HEK293T (cell line): ENCODE data around the gene CYB5D1.
A peak's percentile ranks its signal among the peaks of the same experiment; 100 is the strongest.
"Not testable (repeated sequence)": the region's sequence is repeated elsewhere in the genome, so short reads cannot be mapped to it uniquely, and the experiment has no call there.

ENCODE experiments used
- CTCF ChIA-PET: fragments of 350-600 bp; formaldehyde crosslinking; extraction: SDS; loops from one replicate; lab custom pipeline; 2021; ENCODE audit warnings: antibody characterized with exemption, inconsistent platforms; lab: Yijun Ruan, JAX
- POLR2A ChIA-PET: fragments of 350-600 bp; formaldehyde crosslinking; extraction: SDS; loops from one replicate; lab custom pipeline; 2020; ENCODE audit warnings: antibody characterized with exemption, inconsistent platforms; lab: Yijun Ruan, JAX
- DNase-seq: peaks from one replicate; pipeline ENCODE4 v3.0.0; 2012; ENCODE audit warnings: mixed read lengths; ENCODE audit errors: extremely low spot score
- ARNT ChIP-seq: fragments of 450-650 bp; IDR thresholded peaks from 2 replicates; pipeline ENCODE4 v1.6.1; 2017; ENCODE audit warnings: mild to moderate bottlenecking
- BHLHE40 ChIP-seq: fragments of 450-650 bp; IDR thresholded peaks from 2 replicates; pipeline ENCODE4 v1.6.1; 2016; ENCODE audit warnings: mild to moderate bottlenecking, moderate library complexity, borderline replicate concordance
- CTBP1 ChIP-seq: fragments of 450-650 bp; IDR thresholded peaks from 2 replicates; pipeline ENCODE4 v1.6.1; 2016; ENCODE audit warnings: borderline replicate concordance
- ELF4 ChIP-seq: fragments of 450-650 bp; IDR thresholded peaks from 2 replicates; pipeline ENCODE4 v1.6.1; 2017; ENCODE audit warnings: antibody characterized with exemption
- FOXA1 ChIP-seq: fragments of 450-650 bp; IDR thresholded peaks from 2 replicates; pipeline ENCODE4 v1.6.1; 2016; ENCODE audit warnings: mild to moderate bottlenecking
- FOXK2 ChIP-seq: fragments of 450-650 bp; IDR thresholded peaks from 2 replicates; pipeline ENCODE4 v1.6.1; 2016; ENCODE audit warnings: mild to moderate bottlenecking
- FOXM1 ChIP-seq: fragments of 450-650 bp; IDR thresholded peaks from 2 replicates; pipeline ENCODE4 v1.6.1; 2017; ENCODE audit warnings: mild to moderate bottlenecking, borderline replicate concordance
- HDGF ChIP-seq: fragments of 450-650 bp; IDR thresholded peaks from 2 replicates; pipeline ENCODE4 v1.6.1; 2017; ENCODE audit warnings: antibody characterized with exemption, borderline replicate concordance
- L3MBTL2 ChIP-seq: fragments of 450-650 bp; conservative IDR thresholded peaks from 2 replicates; pipeline ENCODE4 v1.6.1; 2016; ENCODE audit warnings: mild to moderate bottlenecking
- LEF1 ChIP-seq: fragments of 450-650 bp; IDR thresholded peaks from 2 replicates; pipeline ENCODE4 v1.6.1; 2017; ENCODE audit warnings: mild to moderate bottlenecking, borderline replicate concordance
- NFRKB ChIP-seq: fragments of 450-650 bp; IDR thresholded peaks from 2 replicates; pipeline ENCODE4 v1.6.1; 2016; ENCODE audit warnings: mild to moderate bottlenecking, moderate library complexity
- PKNOX1 ChIP-seq: fragments of 450-650 bp; IDR thresholded peaks from 2 replicates; pipeline ENCODE4 v1.6.1; 2016
- SP1 ChIP-seq: fragments of 450-650 bp; IDR thresholded peaks from 2 replicates; pipeline ENCODE4 v1.6.1; 2017
- SUZ12 ChIP-seq: fragments of 450-650 bp; IDR thresholded peaks from 2 replicates; pipeline ENCODE4 v1.6.1; 2016; ENCODE audit warnings: mild to moderate bottlenecking
- TARDBP ChIP-seq: fragments of 450-650 bp; IDR thresholded peaks from 2 replicates; pipeline ENCODE4 v1.6.1; 2016
- ZNF384 ChIP-seq: fragments of 450-650 bp; IDR thresholded peaks from 2 replicates; pipeline ENCODE4 v1.6.1; 2016

Gene CYB5D1

GRCh38 chr17:7857713-7858521 lies at the start of gene CYB5D1:
TSS of gene CYB5D1 (plus strand) at chr17:7858003. CDS start at chr17:7858135, 132 bp downstream.
- ChIA-PET CTCF (interaction anchor here (0.6 to 1.2 kb wide), 8 partner anchors 23 to 132 kb away, joined by 3 to 7 read pairs (median 4); partner anchors contain the start of gene KDM6B), POLR2A (interaction anchor here (0.6 to 1.9 kb wide), 22 partner anchors 13 to 391 kb away, joined by 3 to 18 read pairs (median 4); partner anchors contain the start of genes CHD3, CNTROB, PFAS and RNF227)
- DNase-seq, result peak; percentile 64
- TF ChIP-seq L3MBTL2 (peak; percentile 91), ELF4 (no peak), CTBP1 (no peak), TARDBP (peak; percentile 26; the same call in 1 of the 2 replicates)

GRCh38 chr17:7809086-7809790 lies 48.6 kb upstream of the CYB5D1 start:
- CTCF ChIA-PET, result interaction anchor here (1.0 kb wide), 1 partner anchor 232 kb away, joined by 3 read pairs; no protein-coding TSS in a partner anchor
- no peak for DNase-seq
- POLR2A ChIA-PET, result no interaction called here
- TF ChIP-seq FOXM1, result no peak
- no peak for TF ChIP-seq LEF1
- no peak for TF ChIP-seq SP1
- TF ChIP-seq SUZ12, result no peak
- no peak for TF ChIP-seq TARDBP
- TF ChIP-seq CTBP1, result no peak
- no peak for TF ChIP-seq FOXK2
- no peak for TF ChIP-seq ZNF384
- no peak for TF ChIP-seq NFRKB
- TF ChIP-seq ARNT, result no peak
- no peak for TF ChIP-seq ELF4
- no peak for TF ChIP-seq HDGF
- no peak for TF ChIP-seq BHLHE40
- TF ChIP-seq L3MBTL2, result no peak

- CTCF ChIA-PET, DNase-seq, POLR2A ChIA-PET: not testable (repeated sequence)
- peak; percentile 65 for TF ChIP-seq ZNF384
Observed at GRCh38 chr17:7809791-7810343, 47.9 kb upstream of the CYB5D1 start.

- TF ChIP-seq FOXA1 (no peak), L3MBTL2 (no peak), SUZ12 (no peak), ARNT (no peak), CTBP1 (no peak)
- no peak for DNase-seq
- CTCF ChIA-PET, result no interaction called here
- POLR2A ChIA-PET, result no interaction called here
Observed at GRCh38 chr17:7811251-7811650, 46.6 kb upstream of the CYB5D1 start.

- POLR2A ChIA-PET, result no interaction called here
- CTCF ChIA-PET, result no interaction called here
- DNase-seq, result no peak
- TF ChIP-seq PKNOX1, result no peak
- TF ChIP-seq NFRKB, result no peak
- TF ChIP-seq L3MBTL2, result no peak
- no peak for TF ChIP-seq BHLHE40
- no peak for TF ChIP-seq FOXK2
- no peak for TF ChIP-seq HDGF
- no peak for TF ChIP-seq ARNT
- no peak for TF ChIP-seq FOXA1
- TF ChIP-seq ZNF384, result no peak
- no peak for TF ChIP-seq LEF1
- TF ChIP-seq SUZ12, result no peak
- no peak for TF ChIP-seq ELF4
- TF ChIP-seq CTBP1, result no peak
Observed at GRCh38 chr17:7814969-7815368, 42.8 kb upstream of the CYB5D1 start.

- no peak for TF ChIP-seq FOXK2
- TF ChIP-seq CTBP1, result no peak
- no peak for TF ChIP-seq ARNT
- TF ChIP-seq ZNF384, result no peak
- TF ChIP-seq ELF4, result no peak
- TF ChIP-seq HDGF, result no peak
- no peak for TF ChIP-seq TARDBP
- no peak for TF ChIP-seq FOXA1
- TF ChIP-seq SP1, result no peak
- TF ChIP-seq NFRKB, result no peak
- no peak for TF ChIP-seq PKNOX1
- TF ChIP-seq FOXM1, result no peak
- ChIA-PET POLR2A (interaction anchor here (0.8 kb wide), 1 partner anchor 40 kb away, joined by 3 read pairs; the partner anchor contains the start of gene NAA38), CTCF (interaction anchor here (1.1 kb wide), 1 partner anchor 16 kb away, joined by 4 read pairs; no protein-coding TSS in a partner anchor)
- no peak for DNase-seq
Observed at GRCh38 chr17:7816926-7817642, 40.7 kb upstream of the CYB5D1 start.
